ENCODE measurements around the gene COL6A2.

- TF ChIP-seq CTCF (IDR thresholded peaks at IDR 0.05) (no peak), POLR2A (IDR thresholded peaks at IDR 0.05) (no peak)
Measured at GRCh38 chr21:46145159-46145839, 47.4 kb downstream of the COL6A2 start.

Measured in uterus (tissue), 2 donors.